ENCODE results near the gene MARCHF2.

Gene MARCHF2

DNA sequence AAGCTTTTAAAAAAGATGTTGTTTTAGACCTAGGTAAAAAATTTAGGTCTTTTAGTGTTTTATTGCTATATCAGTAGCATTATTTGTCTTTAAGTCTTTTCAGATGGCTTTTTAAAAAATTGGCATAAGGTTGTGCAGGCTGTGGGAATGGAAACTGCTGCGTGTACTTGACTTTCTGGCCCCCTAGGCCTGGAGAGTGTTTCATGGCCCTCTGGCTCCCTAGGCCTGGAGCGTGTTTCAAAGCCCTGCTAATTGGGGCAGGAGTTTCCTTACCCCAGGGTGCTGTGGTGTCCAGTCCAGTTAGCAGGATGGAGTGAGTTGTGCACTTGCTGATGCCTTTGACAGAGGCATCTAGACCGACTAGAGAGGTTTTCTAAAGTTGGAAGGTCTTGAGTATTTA, 65.5 kb downstream of the MARCHF2 start:
- DNase-seq (ENCODE audit: low read depth): no peak

DNA sequence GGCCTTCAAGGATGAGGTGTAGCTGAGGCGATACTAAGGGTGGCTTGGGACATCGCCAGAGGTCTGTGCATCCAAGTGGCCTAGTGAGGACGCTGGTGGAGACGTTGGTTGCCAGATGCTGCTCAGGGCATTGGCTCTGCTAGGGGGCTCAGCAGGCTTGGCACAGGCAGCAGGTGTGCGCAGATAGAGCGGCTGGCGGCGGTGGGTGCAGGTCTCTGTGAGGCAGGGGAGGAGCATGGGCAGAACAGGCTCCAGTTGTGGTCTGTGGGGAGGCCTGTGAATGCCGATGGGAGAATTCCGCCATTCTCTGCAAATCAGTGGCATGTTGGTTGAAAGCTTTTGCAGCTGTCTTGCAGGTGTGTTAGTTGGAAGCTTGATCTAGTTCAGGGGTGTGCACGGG, 68.1 kb downstream of the MARCHF2 start:
- no peak for DNase-seq (ENCODE audit: low read depth)

DNA sequence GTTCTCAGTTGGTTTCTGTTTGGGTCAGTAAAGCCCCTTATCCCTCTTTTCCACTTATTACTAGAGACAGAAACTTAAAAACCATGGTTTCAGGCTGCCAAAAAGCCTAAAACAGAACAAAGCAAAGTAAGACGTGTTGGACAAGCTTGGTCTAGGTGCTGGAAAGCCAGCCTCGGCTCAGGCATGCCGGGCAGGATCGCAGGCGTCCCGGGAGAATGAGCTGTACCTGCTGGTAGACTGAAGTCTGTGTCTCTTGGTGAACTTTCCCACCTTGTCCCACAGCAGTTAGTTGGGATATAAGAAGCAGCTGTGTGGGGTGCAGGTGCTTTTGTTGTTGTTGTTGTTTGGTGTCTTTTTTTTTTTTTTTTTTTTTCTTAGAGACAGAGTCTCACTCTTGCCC, 68.5 kb downstream of the MARCHF2 start:
- DNase-seq (ENCODE audit: low read depth): no peak

DNA sequence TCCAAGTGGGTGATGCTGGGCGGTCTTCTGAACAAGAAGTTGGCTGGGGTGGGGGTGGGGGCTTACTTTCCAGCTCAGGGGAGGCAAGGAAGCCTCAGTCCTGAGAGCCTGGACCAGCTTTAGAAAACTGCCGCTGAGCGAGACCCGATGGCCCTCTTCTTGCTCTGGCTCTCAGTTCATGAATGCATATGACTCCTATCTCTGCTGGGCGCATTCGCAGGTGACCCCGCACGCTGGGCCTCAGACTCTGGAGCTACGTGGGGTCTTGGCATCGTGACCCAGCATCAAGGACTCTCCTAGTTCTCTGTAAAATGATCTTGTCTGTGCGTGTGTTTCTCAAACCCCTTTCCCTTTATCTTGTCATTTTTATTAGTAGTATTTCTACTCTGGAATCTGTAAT, 69.6 kb downstream of the MARCHF2 start:
- no peak for DNase-seq (ENCODE audit: low read depth)

DNA sequence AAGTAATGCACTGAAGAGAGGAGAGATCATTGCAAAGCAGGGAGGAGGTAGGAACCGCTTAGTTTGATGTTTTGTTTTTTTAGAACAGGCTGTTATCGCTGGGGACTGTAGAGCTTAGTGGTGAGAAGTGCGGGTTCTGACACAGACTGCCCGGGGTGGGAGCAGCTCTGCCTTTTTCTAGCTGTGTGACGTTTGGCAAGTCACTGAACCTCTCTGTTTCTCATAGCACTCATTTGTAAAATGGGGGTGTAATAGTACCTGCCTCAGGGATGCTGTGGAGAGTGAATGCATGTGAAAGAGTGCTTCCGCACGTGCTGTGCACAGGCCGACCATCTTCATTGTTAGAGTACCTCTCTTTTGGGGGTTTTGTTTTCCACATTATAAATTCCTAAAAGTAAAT, 70.1 kb downstream of the MARCHF2 start:
- no peak for DNase-seq (ENCODE audit: low read depth)

DNA sequence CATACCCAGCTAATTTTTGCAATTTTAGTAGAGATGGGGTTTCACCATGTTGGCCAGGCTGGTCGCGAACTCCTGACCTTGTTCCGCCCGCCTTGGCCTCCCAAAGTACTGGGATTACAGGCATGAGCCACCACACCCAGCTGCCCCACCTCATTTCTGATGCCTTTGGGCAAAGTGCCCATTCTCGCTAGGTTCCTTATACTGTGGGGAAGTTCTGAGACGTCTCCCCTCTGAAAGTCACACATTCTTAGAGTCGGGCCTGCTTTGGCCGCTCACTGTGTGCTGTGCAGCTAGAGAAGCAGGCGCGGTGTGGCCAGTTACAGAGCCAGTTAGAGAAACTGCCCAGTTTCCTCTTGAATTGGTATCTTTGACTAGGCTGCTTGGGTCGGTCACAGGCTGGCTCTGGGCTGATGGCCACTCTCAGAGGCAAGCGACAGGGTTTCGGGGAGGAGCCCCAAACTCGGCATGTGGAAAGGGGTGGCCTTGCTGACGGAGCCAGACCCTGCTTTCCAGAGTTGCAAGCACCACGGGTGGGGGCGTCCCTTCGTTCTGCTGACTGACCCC, 71.3 kb downstream of the MARCHF2 start:
- DNase-seq (ENCODE audit: low read depth): no peak

DNA sequence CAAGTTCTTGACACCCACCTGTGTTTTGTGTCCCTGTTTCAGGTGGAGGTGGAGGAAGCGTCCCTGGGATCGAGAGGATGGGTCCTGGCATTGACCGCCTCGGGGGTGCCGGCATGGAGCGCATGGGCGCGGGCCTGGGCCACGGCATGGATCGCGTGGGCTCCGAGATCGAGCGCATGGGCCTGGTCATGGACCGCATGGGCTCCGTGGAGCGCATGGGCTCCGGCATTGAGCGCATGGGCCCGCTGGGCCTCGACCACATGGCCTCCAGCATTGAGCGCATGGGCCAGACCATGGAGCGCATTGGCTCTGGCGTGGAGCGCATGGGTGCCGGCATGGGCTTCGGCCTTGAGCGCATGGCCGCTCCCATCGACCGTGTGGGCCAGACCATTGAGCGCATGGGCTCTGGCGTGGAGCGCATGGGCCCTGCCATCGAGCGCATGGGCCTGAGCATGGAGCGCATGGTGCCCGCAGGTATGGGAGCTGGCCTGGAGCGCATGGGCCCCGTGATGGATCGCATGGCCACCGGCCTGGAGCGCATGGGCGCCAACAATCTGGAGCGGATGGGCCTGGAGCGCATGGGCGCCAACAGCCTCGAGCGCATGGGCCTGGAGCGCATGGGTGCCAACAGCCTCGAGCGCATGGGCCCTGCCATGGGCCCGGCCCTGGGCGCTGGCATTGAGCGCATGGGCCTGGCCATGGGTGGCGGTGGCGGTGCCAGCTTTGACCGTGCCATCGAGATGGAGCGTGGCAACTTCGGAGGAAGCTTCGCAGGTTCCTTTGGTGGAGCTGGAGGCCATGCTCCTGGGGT, 72.7 kb downstream of the MARCHF2 start:
- DNase-seq (ENCODE audit: low read depth): no peak

DNA sequence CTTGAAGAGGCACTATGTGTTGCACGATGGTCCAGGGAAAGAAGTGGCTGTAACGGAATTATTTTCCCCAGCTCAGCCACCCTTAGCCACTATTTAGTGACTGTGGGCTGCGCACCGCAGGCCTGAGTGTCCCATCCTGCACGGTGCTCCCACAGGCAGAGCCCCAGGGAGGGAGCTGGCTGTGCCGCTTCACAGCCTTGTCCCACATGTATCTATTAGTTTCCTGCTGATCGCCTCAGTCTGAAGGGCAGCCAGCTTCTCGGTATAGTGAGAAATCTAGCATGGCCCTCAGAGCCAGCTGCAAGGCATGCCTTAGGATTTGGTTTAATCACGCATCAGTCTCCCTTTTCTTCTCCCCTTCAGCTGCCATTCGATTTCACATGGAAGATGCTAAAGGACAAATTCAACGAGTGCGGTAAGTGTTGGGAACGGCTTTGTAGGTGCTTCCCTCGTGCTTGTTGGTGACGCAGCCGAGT, 73.6 kb downstream of the MARCHF2 start:
- DNase-seq (ENCODE audit: low read depth): no peak

DNA sequence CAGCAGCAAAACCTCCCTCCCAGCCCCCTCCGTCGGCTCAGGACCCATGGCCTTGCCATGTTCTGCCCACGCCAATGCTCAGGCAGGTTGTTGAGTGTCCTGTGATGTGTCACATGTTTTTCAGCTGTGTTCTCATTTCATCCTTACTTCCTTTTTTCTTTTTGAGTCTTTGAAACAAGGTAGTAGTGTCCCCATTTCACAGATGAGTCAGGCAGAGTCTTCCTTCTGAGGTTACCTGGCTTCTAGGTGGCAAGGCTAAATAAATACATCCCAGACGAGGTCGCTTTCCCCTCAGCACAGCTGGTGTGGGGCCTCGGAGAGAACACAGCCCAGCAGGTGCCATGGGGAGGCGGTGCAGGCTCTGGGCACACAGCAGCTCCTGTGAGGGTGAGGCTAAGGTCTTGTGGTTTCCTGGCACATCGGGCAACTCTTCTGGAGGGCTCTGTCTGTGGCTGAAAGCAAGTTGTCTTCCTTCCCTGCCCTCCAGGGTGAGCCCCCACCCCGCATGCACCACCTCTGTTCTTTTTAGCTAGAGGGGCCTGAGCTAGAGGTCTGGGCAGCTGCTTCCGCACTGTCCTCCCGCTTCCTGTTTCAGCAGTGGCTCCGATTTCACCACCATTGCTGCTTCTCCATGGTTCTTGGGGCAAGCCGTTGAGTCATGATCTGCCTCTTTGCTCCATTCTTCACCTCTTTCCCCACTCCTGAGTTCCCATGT, 74.2 kb downstream of the MARCHF2 start:
- no peak for DNase-seq (ENCODE audit: low read depth)

DNA sequence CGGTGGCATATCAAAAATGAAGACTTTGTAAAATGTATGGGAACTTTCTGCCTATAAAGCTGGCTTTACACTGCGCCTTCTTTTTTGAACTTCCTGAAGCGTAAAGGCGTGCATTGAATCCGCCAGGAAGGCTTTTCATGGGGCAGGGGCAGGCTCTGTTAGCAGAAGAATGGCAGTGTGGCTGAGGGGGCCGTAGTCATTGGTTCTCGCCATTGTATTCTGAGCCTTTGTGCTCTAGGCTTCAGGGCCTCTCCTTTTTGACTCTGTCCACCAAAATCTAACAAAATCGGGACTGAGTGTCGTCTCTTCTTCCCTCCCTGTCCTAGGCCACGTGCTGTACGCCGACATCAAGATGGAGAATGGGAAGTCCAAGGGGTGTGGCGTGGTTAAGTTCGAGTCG, 75.3 kb downstream of the MARCHF2 start:
- no peak for DNase-seq (ENCODE audit: low read depth)
